Ectodermal cell (in vitro differentiated cells): Measurements from ENCODE around the gene TNFAIP8.

Experiments
- H3K27ac ChIP-seq: 2 replicates; pipeline ENCODE4 v1.7.0; 2013; ENCODE audit warnings: mild to moderate bottlenecking, low read depth, low read length; ENCODE audit not compliant: insufficient read depth, poor library complexity, severe bottlenecking
- H3K27me3 ChIP-seq: 2 replicates; pipeline ENCODE4 v1.7.0; 2013; ENCODE audit warnings: mild to moderate bottlenecking, low read length; ENCODE audit not compliant: insufficient read depth, control insufficient read depth, poor library complexity, severe bottlenecking
- H3K36me3 ChIP-seq: one replicate; pipeline ENCODE4 v1.7.0; 2013; ENCODE audit warnings: low read length; ENCODE audit not compliant: control insufficient read depth, insufficient read depth
- H3K4me1 ChIP-seq: one replicate; pipeline ENCODE4 v1.7.0; 2013; ENCODE audit warnings: low read length; ENCODE audit not compliant: control insufficient read depth, insufficient read depth
- H3K4me3 ChIP-seq: 2 replicates; pipeline ENCODE4 v1.7.0; 2013; ENCODE audit warnings: low read depth, low read length, control low read depth; ENCODE audit not compliant: insufficient read depth
- H3K9me3 ChIP-seq: 2 replicates; pipeline ENCODE4 v1.7.0; 2013; ENCODE audit warnings: mild to moderate bottlenecking, low read length, moderate library complexity; ENCODE audit not compliant: control insufficient read depth
- WGBS, 2 experiments: methylation state at CpG; one replicate each; pipeline ENCODE4 v1.1.7; 2013; ENCODE audit warnings: missing lambda C conversion rate in 2 of 2; 5-methylcytosine and 5-hydroxymethylcytosine counted together

Gene TNFAIP8

DNA sequence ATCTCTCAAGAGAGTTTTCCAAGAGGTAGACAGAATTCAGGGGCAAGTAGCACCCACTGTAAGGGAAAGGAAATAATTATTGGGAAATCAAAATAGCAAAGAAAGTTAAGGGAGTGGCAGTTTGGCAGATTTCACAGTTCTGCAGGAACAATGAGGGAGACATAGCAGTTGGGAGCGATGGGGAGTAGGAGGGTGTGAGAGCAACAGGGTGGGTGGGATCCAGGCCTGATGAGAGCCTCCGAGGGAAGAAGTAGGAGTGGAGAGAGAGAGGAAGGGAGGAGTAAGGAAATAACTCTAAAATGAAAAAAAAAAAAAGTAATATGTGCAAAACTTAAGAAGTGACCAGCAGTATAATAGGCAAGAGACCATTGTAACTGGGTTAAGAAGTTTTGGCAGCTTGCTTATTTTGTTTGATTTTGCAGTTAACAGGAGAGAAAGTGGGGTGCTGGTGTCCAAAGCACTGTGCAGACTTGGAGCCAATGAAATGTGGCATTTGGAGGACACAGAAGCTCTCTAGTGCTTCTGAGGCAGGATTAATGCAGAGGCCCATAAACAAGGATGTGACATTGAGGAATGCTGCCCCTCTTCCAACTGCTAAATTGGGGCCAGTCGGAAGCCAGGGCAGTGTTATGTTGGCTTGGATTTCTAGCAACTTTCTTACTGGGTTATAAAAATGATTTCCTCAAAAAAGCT lies 10.2 kb downstream of the TNFAIP8 start:
- no peak overlapping the region for H3K4me3 ChIP-seq
- no peaks in the 10 kb centered on the region for H3K9me3 ChIP-seq
- H3K36me3 ChIP-seq = no peaks in the 10 kb centered on the region
- H3K27ac ChIP-seq = no peak overlapping the region
- H3K27me3 ChIP-seq = no peaks in the 10 kb centered on the region
- H3K4me1 ChIP-seq = peaks cover 5% of the 10 kb centered on the region
- WGBS, 2 experiments = 78 to 79% methylated on average over 3 of the region's 3 CpGs

DNA sequence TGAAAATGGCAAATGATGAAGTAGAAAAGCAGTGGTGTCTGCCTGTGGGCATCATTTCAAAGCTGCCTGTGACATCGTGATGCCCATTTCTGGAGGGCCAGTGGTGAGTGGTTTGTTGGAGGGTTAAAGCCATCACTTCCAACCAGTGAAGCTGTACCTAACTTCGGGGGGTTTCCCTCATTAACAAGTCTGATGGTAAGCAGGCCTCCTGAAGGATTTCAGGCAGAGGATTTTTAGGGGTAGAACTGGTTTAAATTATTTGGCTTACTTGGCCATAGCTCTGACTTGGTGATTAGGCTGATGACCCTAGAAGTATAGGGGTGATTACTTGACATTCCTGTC lies 10.7 kb downstream of the TNFAIP8 start:
- peaks cover 5% of the 10 kb centered on the region for H3K4me1 ChIP-seq

DNA sequence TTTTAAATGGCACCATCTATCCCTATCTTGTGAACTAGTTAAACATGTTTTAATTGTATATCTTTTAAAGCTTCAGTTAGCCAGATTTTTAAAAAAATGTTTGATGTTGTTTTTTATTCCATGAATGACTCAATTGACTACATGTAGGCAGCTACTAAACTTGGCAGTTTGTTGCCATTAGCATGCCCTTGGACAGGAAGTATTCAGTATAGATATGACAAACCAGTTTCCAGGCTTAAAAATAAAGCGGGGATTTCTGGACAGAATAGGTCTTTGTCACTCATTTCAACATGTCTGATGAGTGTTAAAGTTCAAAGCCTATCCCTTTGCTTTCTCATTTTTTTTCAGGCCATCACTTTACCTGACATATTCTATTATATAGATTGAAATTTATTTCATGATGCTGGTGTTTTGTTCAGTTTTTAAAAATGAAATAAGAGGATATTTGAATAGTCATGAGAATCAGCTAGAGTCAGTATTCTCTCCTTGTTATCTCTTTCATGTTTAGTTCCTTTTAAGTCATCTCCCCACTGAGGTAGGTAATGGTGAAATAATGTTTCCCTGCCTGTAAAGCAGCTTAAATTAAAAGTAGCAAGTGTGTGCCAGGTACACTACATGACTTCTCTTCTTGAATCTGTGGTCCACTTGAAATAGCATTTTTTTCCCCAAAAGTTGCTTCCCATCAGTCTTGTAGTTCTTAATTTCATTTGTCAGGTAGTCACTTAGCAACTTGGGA lies 11.9 kb downstream of the TNFAIP8 start:
- H3K27me3 ChIP-seq = no peaks in the 10 kb centered on the region
- H3K27ac ChIP-seq = no peak overlapping the region
- no peaks in the 10 kb centered on the region for H3K36me3 ChIP-seq
- no peaks in the 10 kb centered on the region for H3K9me3 ChIP-seq
- WGBS, 2 experiments = 97 to 100% methylated on average over 1 of the region's 1 CpG
- peaks cover 5% of the 10 kb centered on the region for H3K4me1 ChIP-seq
- no peak overlapping the region for H3K4me3 ChIP-seq

More for the DNA sequence above, 10.7 kb downstream of the TNFAIP8 start:
- no peaks in the 10 kb centered on the region for H3K9me3 ChIP-seq
- no peak overlapping the region for H3K4me3 ChIP-seq
- WGBS, 2 experiments = 87 to 88% methylated on average over 2 of the region's 2 CpGs
- no peak overlapping the region for H3K27ac ChIP-seq
- no peaks in the 10 kb centered on the region for H3K27me3 ChIP-seq
- no peaks in the 10 kb centered on the region for H3K36me3 ChIP-seq

DNA sequence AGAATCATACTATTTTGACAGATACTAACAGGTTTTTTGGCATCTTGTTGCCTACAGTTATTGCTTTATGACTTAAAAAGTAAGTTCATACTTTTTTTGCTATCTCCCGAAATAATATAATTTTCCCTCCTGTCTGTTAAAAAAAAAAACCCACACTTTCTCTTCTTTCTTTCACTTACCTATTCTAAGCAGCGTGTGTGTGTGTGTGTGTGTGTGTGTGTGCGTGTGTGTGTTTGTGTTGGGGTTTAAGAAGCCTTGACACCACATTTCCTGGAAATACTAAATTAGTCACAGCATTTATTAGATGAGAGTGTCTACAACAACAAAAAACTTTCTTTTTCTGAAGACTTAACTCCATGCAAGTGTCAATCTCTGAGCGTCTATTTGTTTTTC lies 12.4 kb downstream of the TNFAIP8 start:
- WGBS, 2 experiments = 78 to 97% methylated on average over 1 to 2 of the region's 4 CpGs
- Histone ChIP-seq H3K4me3 (no peak overlapping the region), H3K9me3 (no peaks in the 10 kb centered on the region), H3K36me3 (no peaks in the 10 kb centered on the region), H3K27me3 (no peaks in the 10 kb centered on the region), H3K27ac (no peak overlapping the region), H3K4me1 (peaks cover 5% of the 10 kb centered on the region)

DNA sequence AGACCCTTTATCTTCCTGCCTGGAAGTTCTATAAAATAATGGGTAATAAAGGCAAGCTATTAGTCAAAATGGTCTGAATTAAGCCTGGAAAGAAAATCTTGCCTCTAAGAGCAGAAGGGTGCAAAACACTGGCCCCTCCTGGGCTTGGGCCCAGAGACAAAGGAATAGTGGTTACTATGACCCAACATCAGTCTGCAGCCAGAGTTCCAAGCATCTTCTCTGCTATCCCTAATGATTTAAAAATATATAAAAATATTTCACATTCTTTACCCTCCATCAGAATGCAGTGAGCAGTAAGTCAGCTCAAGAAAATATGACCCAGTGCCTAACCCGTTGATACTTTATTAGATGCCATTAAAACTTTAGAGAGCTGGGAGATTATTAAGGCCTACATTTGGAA lies 14.7 kb downstream of the TNFAIP8 start:
- H3K27me3 ChIP-seq = no peaks in the 10 kb centered on the region
- no peak overlapping the region for H3K27ac ChIP-seq
- H3K36me3 ChIP-seq = no peaks in the 10 kb centered on the region
- 95 to 100% methylated on average over 1 of the region's 1 CpG for WGBS, 2 experiments
- peaks cover 5% of the 10 kb centered on the region for H3K4me1 ChIP-seq
- no peak overlapping the region for H3K4me3 ChIP-seq
- no peaks in the 10 kb centered on the region for H3K9me3 ChIP-seq

DNA sequence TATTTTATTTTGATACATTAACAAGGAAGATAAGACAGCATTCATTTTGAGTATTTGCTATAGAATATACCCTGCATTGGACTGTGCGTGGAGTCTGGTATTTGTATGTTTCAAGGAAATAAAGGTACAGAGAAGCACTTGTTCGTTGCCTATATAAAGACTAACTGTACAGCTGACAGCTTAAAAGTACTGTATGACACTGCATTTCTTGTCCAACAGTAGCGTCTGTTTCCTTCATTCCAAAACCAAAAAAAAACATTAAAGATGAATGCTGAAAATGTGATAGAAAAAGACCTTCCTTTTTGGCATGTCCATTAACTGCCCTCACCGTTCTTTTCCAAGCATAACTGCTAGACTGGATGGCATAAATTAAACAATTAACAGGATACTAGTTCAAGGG lies 15.3 kb downstream of the TNFAIP8 start:
- 98 to 100% methylated on average over 3 to 4 of the region's 4 CpGs for WGBS, 2 experiments
- Histone ChIP-seq H3K36me3 (no peaks in the 10 kb centered on the region), H3K9me3 (no peaks in the 10 kb centered on the region), H3K4me3 (no peak overlapping the region), H3K27ac (no peak overlapping the region), H3K4me1 (peaks cover 5% of the 10 kb centered on the region), H3K27me3 (no peaks in the 10 kb centered on the region)

DNA sequence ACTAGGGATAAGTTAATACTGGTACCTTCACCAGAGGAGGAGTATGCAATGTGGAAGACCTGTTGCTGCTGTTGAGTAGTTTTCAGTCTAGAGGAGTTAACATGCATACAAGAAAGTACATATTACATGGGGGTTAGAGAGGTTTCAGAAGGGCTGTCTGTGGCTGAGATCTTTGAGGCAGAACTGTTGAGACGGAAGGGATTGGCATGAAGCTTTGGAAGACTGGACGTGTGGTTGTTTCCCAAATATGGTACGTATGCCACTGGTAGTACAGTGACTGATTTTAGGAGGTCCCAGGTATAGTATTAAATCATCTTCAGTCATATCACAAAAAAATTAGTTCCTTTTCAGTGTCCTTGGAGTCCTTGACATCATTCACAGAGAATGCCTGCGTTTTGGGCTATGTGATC lies 17.6 kb downstream of the TNFAIP8 start:
- H3K9me3 ChIP-seq = no peaks in the 10 kb centered on the region
- H3K4me1 ChIP-seq = no peaks in the 10 kb centered on the region
- 87 to 92% methylated on average over 4 of the region's 4 CpGs for WGBS, 2 experiments

DNA sequence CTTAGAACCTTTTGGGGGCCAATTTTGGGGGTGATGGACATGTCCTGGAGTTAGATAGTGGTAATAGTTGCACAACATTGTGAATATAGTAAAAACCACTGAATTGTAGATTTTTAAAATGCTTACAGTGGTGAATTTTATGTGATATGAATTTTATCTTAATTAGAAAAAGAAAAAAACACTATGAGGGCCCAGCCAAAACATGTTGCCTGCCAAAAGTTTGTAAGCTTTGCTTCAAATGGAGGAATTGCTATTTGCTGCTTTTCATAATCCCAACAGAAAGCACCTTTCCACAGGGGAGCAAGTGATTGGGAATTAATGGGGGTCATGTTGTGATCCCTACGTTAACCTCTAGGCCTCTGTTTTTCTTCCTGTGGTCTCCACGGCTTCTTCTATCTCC lies 19.1 kb downstream of the TNFAIP8 start:
- H3K4me3 ChIP-seq = no peak overlapping the region
- H3K36me3 ChIP-seq = no peaks in the 10 kb centered on the region
- H3K9me3 ChIP-seq = no peaks in the 10 kb centered on the region
- H3K4me1 ChIP-seq = no peaks in the 10 kb centered on the region
- WGBS, 2 experiments = 87 to 93% methylated on average over 2 of the region's 2 CpGs
- no peaks in the 10 kb centered on the region for H3K27me3 ChIP-seq
- H3K27ac ChIP-seq = no peak overlapping the region

More for the DNA sequence above, 17.6 kb downstream of the TNFAIP8 start:
- Histone ChIP-seq H3K27me3 (no peaks in the 10 kb centered on the region), H3K27ac (no peak overlapping the region), H3K4me3 (no peak overlapping the region), H3K36me3 (no peaks in the 10 kb centered on the region)

DNA sequence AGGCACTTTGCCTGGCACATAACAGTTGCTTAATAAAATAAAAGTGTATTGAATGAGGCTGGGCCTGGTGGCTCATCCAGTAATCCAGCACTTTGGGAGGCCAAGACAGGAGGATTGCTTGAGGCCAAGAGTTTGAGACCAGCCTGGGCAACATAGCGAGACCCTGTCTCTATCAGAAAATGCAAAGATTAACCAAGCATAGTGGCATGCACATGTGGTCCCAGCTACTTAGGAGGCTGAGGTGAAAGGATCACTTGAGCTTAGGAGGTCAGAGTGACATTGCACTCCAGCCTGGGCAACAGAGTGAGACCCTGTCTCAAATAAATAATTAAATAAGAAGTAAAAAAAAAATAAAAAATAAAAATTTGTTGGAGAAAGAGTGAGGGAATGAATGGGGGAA lies 21.2 kb downstream of the TNFAIP8 start:
- Histone ChIP-seq H3K27ac (no peak overlapping the region), H3K9me3 (no peaks in the 10 kb centered on the region), H3K27me3 (no peaks in the 10 kb centered on the region), H3K36me3 (no peaks in the 10 kb centered on the region), H3K4me1 (no peaks in the 10 kb centered on the region), H3K4me3 (no peak overlapping the region)
- WGBS, 2 experiments = 90 to 93% methylated on average over 1 of the region's 1 CpG

DNA sequence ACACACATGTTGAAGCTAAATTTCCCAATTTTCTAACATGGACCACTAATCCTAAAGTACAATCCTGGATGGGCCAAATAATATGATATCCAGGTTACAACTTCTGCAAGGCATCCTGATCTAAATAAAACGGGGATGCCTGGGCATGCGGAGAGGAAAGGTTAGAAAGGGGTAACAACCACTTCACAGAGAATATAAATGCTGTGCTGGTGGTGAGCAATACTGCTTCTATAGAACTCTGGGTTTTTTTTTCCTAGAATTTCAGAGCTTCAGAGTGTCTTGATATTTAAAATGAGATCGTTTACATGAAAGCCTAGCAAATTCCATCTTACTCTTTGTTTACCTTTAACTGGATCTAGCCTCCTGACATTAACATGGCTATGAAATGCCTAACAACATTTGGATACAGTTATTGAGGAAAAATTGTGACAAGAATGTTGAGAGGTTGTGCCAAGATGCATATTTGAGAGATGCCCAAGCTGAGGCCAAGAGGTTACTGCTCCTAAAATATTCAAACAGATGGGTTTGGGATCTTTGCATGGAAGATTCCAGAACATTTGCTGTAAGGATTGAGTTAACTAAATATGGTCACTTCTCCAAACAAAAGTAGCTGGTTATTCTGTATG lies 22.4 kb downstream of the TNFAIP8 start:
- H3K27me3 ChIP-seq = no peaks in the 10 kb centered on the region
- H3K36me3 ChIP-seq = no peaks in the 10 kb centered on the region
- 92 to 96% methylated on average over 3 of the region's 3 CpGs for WGBS, 2 experiments
- H3K4me1 ChIP-seq = no peaks in the 10 kb centered on the region
- H3K4me3 ChIP-seq = no peak overlapping the region
- no peak overlapping the region for H3K27ac ChIP-seq
- no peaks in the 10 kb centered on the region for H3K9me3 ChIP-seq
